Uterus (tissue), 4 donors: ENCODE data around the gene DCAF6. TPM values are rescaled to one million over a fixed set of nuclear protein-coding genes. Genes with fewer than 3 reads are reported as not detected.

Source experiments
- DNase-seq, 2 donors: peaks; one replicate each; pipeline ENCODE4 v3.0.0-alpha.2; 2019 to 2020
- H3K27ac ChIP-seq, 2 donors: fragments of 200-600 bp; sonication (generic); 1 replicate in 1 of 2; 2 replicates in 1 of 2; pipeline ENCODE4 v1.5.1; 2016 to 2018
- H3K27me3 ChIP-seq, 2 donors: fragments of 200-600 bp; sonication (generic); one replicate each; pipeline ENCODE4 v1.5.1; 2018 to 2019; ENCODE audit warnings: control low read depth in 1 of 2
- H3K36me3 ChIP-seq, 2 donors: fragments of 200-600 bp; sonication (generic); one replicate each; pipeline ENCODE4 v1.5.1; 2019; ENCODE audit warnings: control low read depth in 1 of 2
- H3K4me1 ChIP-seq, 2 donors: fragments of 200-600 bp; sonication (generic); one replicate each; pipeline ENCODE4 v1.5.1; 2018 to 2019; ENCODE audit warnings: control low read depth in 1 of 2
- H3K4me3 ChIP-seq, 2 donors: fragments of 200-600 bp; sonication (generic); 1 replicate in 1 of 2; 2 replicates in 1 of 2; pipeline ENCODE4 v1.5.1; 2018 to 2019; ENCODE audit warnings: mild to moderate bottlenecking in 1 of 2
- H3K9me3 ChIP-seq, 2 donors: fragments of 200-600 bp; sonication (generic); one replicate each; pipeline ENCODE4 v1.5.1; 2019; ENCODE audit warnings: control low read depth in 1 of 2
- CTCF ChIP-seq, 4 experiments: fragments of 200-600 bp in 2 of 4; fragments of 450-650 bp in 2 of 4; sonication (generic) in 2 of 4; IDR thresholded peaks; one replicate each; pipeline ENCODE4 v1.5.1; 2016 to 2019; ENCODE audit warnings: antibody characterized with exemption in 4 of 4, mild to moderate bottlenecking in 2 of 4, moderate library complexity in 1 of 4
- POLR2A ChIP-seq, 2 donors: fragments of 450-650 bp; IDR thresholded peaks; one replicate each; pipeline ENCODE4 v1.6.1; 2016; ENCODE audit warnings: antibody characterized with exemption in 2 of 2, mild to moderate bottlenecking in 1 of 2, moderate library complexity in 1 of 2
- intact Hi-C: fragments of 100-400 bp; cut with DNase I; formaldehyde crosslinking; loops from one replicate; pipeline ENCODE4 v1.15.1; 2023; ENCODE audit warnings: low total_unique reads
- microRNA counts, 2 donors: library from miRNA; unstranded; fragments of <30 nt; microRNA quantifications; one replicate each; lab custom pipeline; 2016 to 2017
- microRNA-seq: library from miRNA; unstranded; fragments of <30 nt; microRNA quantifications from one replicate; pipeline ENCODE4, GENCODE V29; 2016; ENCODE audit warnings: borderline microRNAs expressed, borderline replicate concordance
- small RNA-seq: library from RNA; depleted of rRNA; stranded (forward); fragments of <200 nt; gene quantifications from one replicate; pipeline ENCODE3, GENCODE V24; 2016
- total RNA-seq, 4 donors: library from RNA; depleted of rRNA in 3 of 4; stranded (reverse); fragments of >200 nt in 3 of 4; gene quantifications; one replicate each; pipeline versions ENCODE4 v1.1.0 to v1.2.4, GENCODE V29; 2014 to 2023
- donor health status: DM: yes; HTN: yes; CAD: no.

DCAF6 gene
- total RNA-seq, 4 donors from 2014 or later, result 19.1 to 77.7 (median 44.9) TPM

- DNase-seq, result no peak
- TF ChIP-seq POLR2A (IDR thresholded peaks at IDR 0.05) (no peak), CTCF (IDR thresholded peaks at IDR 0.05) (no peak)
- H3K4me3 ChIP-seq, result no peak overlapping the region
- H3K27me3 ChIP-seq, result no peaks in the 10 kb centered on the region
- H3K4me1 ChIP-seq, result peaks cover 0 to 9% of the 10 kb centered on the region in 2 donors
- no peak overlapping the region for H3K27ac ChIP-seq
- no peaks in the 10 kb centered on the region for H3K36me3 ChIP-seq
- intact Hi-C loops, result no loop called here
- no peaks in the 10 kb centered on the region for H3K9me3 ChIP-seq
Observed at GRCh38 chr1:168116327-168116799, 179.9 kb downstream of the DCAF6 start.

- Histone ChIP-seq H3K4me1 (peaks cover 0 to 11% of the 10 kb centered on the region in 2 donors), H3K27me3 (no peaks in the 10 kb centered on the region), H3K36me3 (no peaks in the 10 kb centered on the region), H3K9me3 (no peaks in the 10 kb centered on the region), H3K27ac (peak overlapping the region in 1 of 2 donors; percentile 82), H3K4me3 (no peak overlapping the region)
- DNase-seq, result no peak
- no peak for TF ChIP-seq POLR2A (IDR thresholded peaks at IDR 0.05)
- TF ChIP-seq CTCF (IDR thresholded peaks at IDR 0.05), result no peak
- intact Hi-C loops, result no loop called here
Observed at GRCh38 chr1:168119750-168120149, 183.3 kb downstream of the DCAF6 start.

- intact Hi-C loops, result no loop called here
- no peaks in the 10 kb centered on the region for H3K36me3 ChIP-seq
- peaks cover 0 to 8% of the 10 kb centered on the region in 2 donors for H3K4me1 ChIP-seq
- H3K27ac ChIP-seq, result peak overlapping the region; percentile 32 to 82
- H3K27me3 ChIP-seq, result no peaks in the 10 kb centered on the region
- no peak overlapping the region for H3K4me3 ChIP-seq
- TF ChIP-seq POLR2A (IDR thresholded peaks at IDR 0.05), result no peak
- TF ChIP-seq CTCF (IDR thresholded peaks at IDR 0.05), result no peak
- H3K9me3 ChIP-seq, result no peaks in the 10 kb centered on the region
- peak; percentile 89 to 92 for DNase-seq
Observed at GRCh38 chr1:168121401-168122011, 185.0 kb downstream of the DCAF6 start.

GRCh38 chr1:168125051-168125450, 188.6 kb downstream of the DCAF6 start:
- H3K4me3 ChIP-seq, result no peak overlapping the region
- peak overlapping the region in 1 of 2 donors; percentile 38 for H3K27ac ChIP-seq
- H3K4me1 ChIP-seq, result peaks cover 0 to 8% of the 10 kb centered on the region in 2 donors
- DNase-seq, result no peak
- H3K27me3 ChIP-seq, result no peaks in the 10 kb centered on the region
- no peaks in the 10 kb centered on the region for H3K9me3 ChIP-seq
- intact Hi-C loops, result no loop called here
- TF ChIP-seq POLR2A (IDR thresholded peaks at IDR 0.05) (no peak), CTCF (IDR thresholded peaks at IDR 0.05) (no peak)
- H3K36me3 ChIP-seq, result no peaks in the 10 kb centered on the region

MicroRNA genes within 50 kb of the gene (microRNA counts, 767-probe panel; counts per million panel counts)
- 0 counts per million in 2 donors for microRNA hsa-miR-1255b-5p (lab: Ali Mortazavi, UCI)

Small RNAs within 50 kb of the gene (microRNA-seq; reads per million reads assigned to microRNA genes)
- gene MIR1255B2, result not detected

Small RNAs within 50 kb of the gene (small RNA-seq; reads per million reads assigned to genes)
- gene MIR1255B2, result not detected

Other genes starting within 250 kb of the DCAF6 start
- 100 to 1,000 TPM in 2 of 4 donors, 10 to 100 TPM in 2; 24.3 to 150 (median 82.3) TPM for gene MPZL1, start 214.7 kb upstream of the DCAF6 start, total RNA-seq
- gene ADCY10, start 22.5 kb upstream of the DCAF6 start, total RNA-seq, result 1 to 10 TPM in 1 of 4 donors, under 1 TPM in 3; 0.26 to 1.2 (median 0.52) TPM
- gene MPC2, start 389 bp downstream of the DCAF6 start, total RNA-seq, result 100 to 1,000 TPM in 1 of 4 donors, 10 to 100 TPM in 3; 21.5 to 127 (median 38.5) TPM
- gene GPR161, start 200.2 kb downstream of the DCAF6 start, total RNA-seq, result 10 to 100 TPM in 3 of 4 donors, 1 to 10 TPM in 1; 9.7 to 45.5 (median 37.6) TPM
- 10 to 100 TPM in 3 of 4 donors, 1 to 10 TPM in 1; 9.5 to 59.2 (median 28.3) TPM for gene TIPRL, start 242.3 kb downstream of the DCAF6 start, total RNA-seq